ENCODE data around the gene PPCDC. TPM values are rescaled to one million over a fixed set of nuclear protein-coding genes. Genes with fewer than 3 reads are reported as not detected.

PPCDC gene
- total RNA-seq, 1 experiment from 2014 or later, result 14.7 TPM

GRCh38 chr15:75059607-75060006, 36.2 kb downstream of the PPCDC start:
- no peak overlapping the region for H3K4me3 ChIP-seq (ENCODE audit: low read depth, low read length)
- no peaks in the 10 kb centered on the region for H3K27me3 ChIP-seq (replicated peaks; ENCODE audit: control insufficient read depth, insufficient read depth, low read length)
- H3K36me3 ChIP-seq (ENCODE audit: control insufficient read depth, insufficient read depth, low read length), result no peaks in the 10 kb centered on the region
- BruUV-seq (replicated peaks), result no TSS peak
- Mint-ChIP-seq H3K9me3 (ENCODE audit: unreplicated experiment) (no peaks in the 10 kb centered on the region), H3K4me3 (ENCODE audit: unreplicated experiment) (no peak overlapping the region), H3K4me1 (ENCODE audit: low read depth, unreplicated experiment) (peaks cover 29% of the 10 kb centered on the region), H3K36me3 (ENCODE audit: insufficient read depth, unreplicated experiment) (peaks cover 7% of the 10 kb centered on the region), H3K27me3 (ENCODE audit: insufficient read depth, unreplicated experiment) (no peaks in the 10 kb centered on the region), H3K27ac (ENCODE audit: unreplicated experiment) (no peak overlapping the region)
- H3K4me1 ChIP-seq, result peaks cover 62% of the 10 kb centered on the region
- ChIA-PET POLR2A (no interaction called here), CTCF (no interaction called here)
- H3K9me3 ChIP-seq, result no peaks in the 10 kb centered on the region
- intact Hi-C loops (cut with micrococcal nuclease; ENCODE audit: unreplicated experiment), result loop anchor here (2.0 kb wide), 1 partner anchor 23 kb away; no protein-coding TSS in a partner anchor
- TF ChIP-seq CTCF (IDR thresholded peaks at IDR 0.05; ENCODE audit: insufficient read depth in 1 of 2, low read depth in 1 of 2, low read length in 1 of 2, severe bottlenecking in 1 of 2, unreplicated experiment in 1 of 2), result no peak
- DNase-seq, result no peak

DNA sequence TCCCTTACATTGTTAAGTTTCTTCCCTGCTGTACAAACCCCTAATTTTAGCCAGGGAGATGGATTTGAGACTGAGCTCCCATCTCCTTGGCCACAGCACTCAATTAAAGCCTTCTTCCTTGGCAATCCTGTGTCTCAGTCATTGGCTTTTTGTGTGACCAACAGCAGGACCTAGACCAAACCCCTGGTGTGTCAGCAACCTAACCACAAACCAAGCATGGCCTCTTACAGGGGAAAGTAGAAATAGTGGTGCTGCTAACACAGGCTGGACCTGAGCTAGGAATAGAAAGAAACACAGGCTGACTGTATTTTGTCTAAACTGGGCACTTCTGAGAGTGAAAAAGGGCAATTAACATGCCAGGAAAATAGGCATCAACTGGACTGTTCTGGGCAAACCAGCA, 37.9 kb downstream of the PPCDC start:
- Histone ChIP-seq H3K27me3 (replicated peaks; ENCODE audit: control insufficient read depth, insufficient read depth, low read length) (no peaks in the 10 kb centered on the region), H3K36me3 (ENCODE audit: control insufficient read depth, insufficient read depth, low read length) (no peaks in the 10 kb centered on the region), H3K4me3 (ENCODE audit: low read depth, low read length) (no peak overlapping the region), H3K4me1 (peaks cover 73% of the 10 kb centered on the region), H3K9me3 (no peaks in the 10 kb centered on the region)
- no peak overlapping the region for H3K4me3 Mint-ChIP-seq (ENCODE audit: unreplicated experiment)
- POLR2A ChIA-PET, result no interaction called here
- intact Hi-C loops (cut with micrococcal nuclease; ENCODE audit: unreplicated experiment), result no loop called here
- H3K27ac Mint-ChIP-seq (ENCODE audit: unreplicated experiment), result peak overlapping the region; percentile 50
- no TSS peak for BruUV-seq (replicated peaks)
- no peaks in the 10 kb centered on the region for H3K9me3 Mint-ChIP-seq (ENCODE audit: unreplicated experiment)
- no peak for DNase-seq
- no peaks in the 10 kb centered on the region for H3K27me3 Mint-ChIP-seq (ENCODE audit: insufficient read depth, unreplicated experiment)
- peaks cover 34% of the 10 kb centered on the region for H3K4me1 Mint-ChIP-seq (ENCODE audit: low read depth, unreplicated experiment)
- CTCF ChIA-PET, result no interaction called here
- H3K36me3 Mint-ChIP-seq (ENCODE audit: insufficient read depth, unreplicated experiment), result peaks cover 10% of the 10 kb centered on the region
- TF ChIP-seq CTCF (IDR thresholded peaks at IDR 0.05; ENCODE audit: insufficient read depth in 1 of 2, low read depth in 1 of 2, low read length in 1 of 2, severe bottlenecking in 1 of 2, unreplicated experiment in 1 of 2), result no peak

DNA sequence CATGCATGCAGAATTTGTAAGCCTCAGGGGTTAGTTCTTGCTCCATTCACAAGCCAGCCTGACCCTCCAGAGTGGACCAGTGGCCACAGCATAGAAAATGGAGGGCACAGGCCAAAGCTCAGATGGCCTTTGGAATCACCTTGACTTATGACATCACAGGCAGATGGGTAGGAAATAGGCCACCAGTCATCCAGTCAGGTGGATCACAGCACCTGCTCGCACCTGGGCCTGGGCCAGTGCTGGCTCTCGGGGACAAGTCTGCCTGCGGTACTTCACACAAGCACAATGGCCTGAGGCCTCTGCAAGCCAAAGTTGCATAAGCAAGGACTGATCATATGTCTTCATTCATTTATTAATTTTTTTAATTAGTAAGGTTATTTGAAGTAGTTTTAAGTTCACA, 39.3 kb downstream of the PPCDC start:
- Mint-ChIP-seq H3K9me3 (ENCODE audit: unreplicated experiment) (no peaks in the 10 kb centered on the region), H3K27me3 (ENCODE audit: insufficient read depth, unreplicated experiment) (no peaks in the 10 kb centered on the region), H3K36me3 (ENCODE audit: insufficient read depth, unreplicated experiment) (peaks cover 18% of the 10 kb centered on the region), H3K4me1 (ENCODE audit: low read depth, unreplicated experiment) (peaks cover 47% of the 10 kb centered on the region), H3K4me3 (ENCODE audit: unreplicated experiment) (no peak overlapping the region), H3K27ac (ENCODE audit: unreplicated experiment) (no peak overlapping the region)
- no peak overlapping the region for H3K4me3 ChIP-seq (ENCODE audit: low read depth, low read length)
- no peaks in the 10 kb centered on the region for H3K9me3 ChIP-seq
- no peak for TF ChIP-seq CTCF (IDR thresholded peaks at IDR 0.05; ENCODE audit: insufficient read depth in 1 of 2, low read depth in 1 of 2, low read length in 1 of 2, severe bottlenecking in 1 of 2, unreplicated experiment in 1 of 2)
- H3K4me1 ChIP-seq, result peaks cover 79% of the 10 kb centered on the region
- ChIA-PET CTCF (no interaction called here), POLR2A (no interaction called here)
- intact Hi-C loops (cut with micrococcal nuclease; ENCODE audit: unreplicated experiment), result no loop called here
- H3K36me3 ChIP-seq (ENCODE audit: control insufficient read depth, insufficient read depth, low read length), result no peaks in the 10 kb centered on the region
- no TSS peak for BruUV-seq (replicated peaks)
- DNase-seq, result no peak
- H3K27me3 ChIP-seq (replicated peaks; ENCODE audit: control insufficient read depth, insufficient read depth, low read length), result no peaks in the 10 kb centered on the region
